ENCODE data around the gene IFFO2.

- TF ChIP-seq GATA2 (IDR thresholded peaks at IDR 0.05; ENCODE audit: low read depth, low read length) (no peak), GATA3 (IDR thresholded peaks at IDR 0.05; ENCODE audit: low read depth, low read length) (no peak)
Observed at GRCh38 chr1:18953731-18954231, 2.7 kb downstream of the IFFO2 start.

Data from SH-SY5Y (cell line).